H9 (cell line): ENCODE measurements around the gene ENOX1. TPM values are rescaled to one million over a fixed set of nuclear protein-coding genes. Genes with fewer than 3 reads are reported as not detected.

Experiments
- DNase-seq: peaks from one replicate; pipeline ENCODE4 v3.0.0-alpha.2; 2017
- H2AFZ ChIP-seq: one replicate; pipeline ENCODE4 v1.6.1; 2013; ENCODE audit warnings: mild to moderate bottlenecking, low read length, control low read depth, moderate library complexity
- H2AK5ac ChIP-seq: 2 replicates; pipeline ENCODE4 v1.6.1; 2013; ENCODE audit warnings: low read length, control low read depth, mixed read lengths; ENCODE audit not compliant: insufficient read length
- H2BK120ac ChIP-seq: one replicate; pipeline ENCODE4 v1.6.1; 2013; ENCODE audit warnings: low read depth, mild to moderate bottlenecking, low read length, control low read depth, inconsistent platforms; ENCODE audit not compliant: poor library complexity, severe bottlenecking
- H2BK12ac ChIP-seq: 2 replicates; pipeline ENCODE4 v1.6.1; 2013; ENCODE audit warnings: low read length, control low read depth, mixed read lengths, low read depth; ENCODE audit not compliant: insufficient read length
- H2BK15ac ChIP-seq: 2 replicates; pipeline ENCODE4 v1.6.1; 2013; ENCODE audit warnings: low read depth, low read length, control low read depth
- H2BK20ac ChIP-seq: one replicate; pipeline ENCODE4 v1.6.1; 2013; ENCODE audit warnings: low read depth, mild to moderate bottlenecking, low read length, control low read depth, inconsistent platforms; ENCODE audit not compliant: poor library complexity, severe bottlenecking
- H2BK5ac ChIP-seq: 2 replicates; pipeline ENCODE4 v1.6.1; 2013; ENCODE audit warnings: low read length, control low read depth, mixed read lengths; ENCODE audit not compliant: insufficient read length
- H3K14ac ChIP-seq: 2 replicates; pipeline ENCODE4 v1.6.1; 2013; ENCODE audit warnings: low read length, control low read depth; ENCODE audit not compliant: insufficient read depth
- H3K18ac ChIP-seq: 2 replicates; pipeline ENCODE4 v1.6.1; 2013; ENCODE audit warnings: low read depth, mild to moderate bottlenecking, mixed read lengths, low read length, control low read depth; ENCODE audit not compliant: insufficient read length
- H3K23ac ChIP-seq: 2 replicates; pipeline ENCODE4 v1.6.1; 2013; ENCODE audit warnings: low read length, control low read depth, mixed read lengths, low read depth; ENCODE audit not compliant: insufficient read length
- H3K23me2 ChIP-seq: 2 replicates; pipeline ENCODE4 v1.6.1; 2013; ENCODE audit warnings: low read depth, mild to moderate bottlenecking, mixed read lengths, low read length, control low read depth; ENCODE audit not compliant: insufficient read length, poor library complexity, severe bottlenecking
- H3K27ac ChIP-seq: 2 replicates; pipeline ENCODE4 v1.5.1; 2013; ENCODE audit warnings: low read length, control low read depth, mixed read lengths, low read depth; ENCODE audit not compliant: insufficient read length
- H3K27me3 ChIP-seq: 2 replicates; pipeline ENCODE4 v1.6.1; 2013; ENCODE audit warnings: low read length, control low read depth, inconsistent platforms; ENCODE audit not compliant: insufficient read depth
- H3K4ac ChIP-seq: 2 replicates; pipeline ENCODE4 v1.6.1; 2013; ENCODE audit warnings: low read depth, mild to moderate bottlenecking, control low read depth, inconsistent platforms, low read length, moderate library complexity
- H3K4me1 ChIP-seq: 2 replicates; pipeline ENCODE4 v1.6.1; 2013; ENCODE audit warnings: low read length, control low read depth, inconsistent platforms; ENCODE audit not compliant: insufficient read depth
- H3K4me2 ChIP-seq: 2 replicates; pipeline ENCODE4 v1.6.1; 2013; ENCODE audit warnings: low read length, control low read depth, mixed read lengths; ENCODE audit not compliant: insufficient read length, insufficient read depth
- H3K56ac ChIP-seq: 2 replicates; pipeline ENCODE4 v1.6.1; 2013; ENCODE audit warnings: low read depth, mild to moderate bottlenecking, mixed read lengths, low read length, control low read depth; ENCODE audit not compliant: insufficient read length
- H3K79me1 ChIP-seq: 2 replicates; pipeline ENCODE4 v1.6.1; 2013; ENCODE audit warnings: low read depth, mild to moderate bottlenecking, moderate library complexity, low read length, control low read depth, inconsistent platforms; ENCODE audit not compliant: insufficient read depth, poor library complexity, severe bottlenecking
- H3K79me2 ChIP-seq: 2 replicates; pipeline ENCODE4 v1.6.1; 2013; ENCODE audit warnings: low read length, control low read depth, inconsistent platforms; ENCODE audit not compliant: insufficient read depth
- H3K9ac ChIP-seq: 2 replicates; pipeline ENCODE4 v1.6.1; 2013; ENCODE audit warnings: low read length, control low read depth, mixed read lengths; ENCODE audit not compliant: insufficient read length; ENCODE audit errors: extremely low read depth
- H3K9me3 ChIP-seq: one replicate; pipeline ENCODE4 v1.6.1; 2013; ENCODE audit warnings: low read depth, low read length, inconsistent platforms; ENCODE audit not compliant: control insufficient read depth
- H3T11ph ChIP-seq: one replicate; pipeline ENCODE4 v1.6.1; 2013; ENCODE audit warnings: mild to moderate bottlenecking, low read length, control low read depth, inconsistent platforms
- H4K20me1 ChIP-seq: one replicate; pipeline ENCODE4 v1.6.1; 2013; ENCODE audit not compliant: control insufficient read depth, insufficient read length, insufficient read depth
- H4K5ac ChIP-seq: 2 replicates; pipeline ENCODE4 v1.6.1; 2013; ENCODE audit warnings: low read depth, mild to moderate bottlenecking, mixed read lengths, low read length, control low read depth; ENCODE audit not compliant: insufficient read length
- H4K8ac ChIP-seq: replicated peaks from 2 replicates; pipeline ENCODE4 v1.6.1; 2013; ENCODE audit warnings: low read length, control low read depth, mixed read lengths, low read depth; ENCODE audit not compliant: insufficient read length
- H4K91ac ChIP-seq: 2 replicates; pipeline ENCODE4 v1.6.1; 2013; ENCODE audit warnings: low read depth, mild to moderate bottlenecking, moderate library complexity, mixed read lengths, low read length, control low read depth; ENCODE audit not compliant: insufficient read length
- H3K27ac Mint-ChIP-seq, 3 experiments: 2 replicates in 2 of 3; 3 replicates in 1 of 3; pipeline ENCODE4 v1.8.0; 2020 to 2021; ENCODE audit warnings: mixed read lengths in 3 of 3, mild to moderate bottlenecking in 1 of 3, moderate library complexity in 1 of 3
- H3K27me3 Mint-ChIP-seq: 2 replicates; pipeline ENCODE4 v1.8.0; 2021; ENCODE audit warnings: low read depth, mild to moderate bottlenecking, moderate library complexity, mixed read lengths
- H3K36me3 Mint-ChIP-seq, 3 experiments: 2 replicates in 2 of 3; 3 replicates in 1 of 3; pipeline ENCODE4 v1.8.0; 2020 to 2021; ENCODE audit warnings: low read depth in 3 of 3, mixed read lengths in 3 of 3; ENCODE audit not compliant: insufficient read depth in 1 of 3
- H3K4me1 Mint-ChIP-seq, 2 experiments: 2 replicates each; pipeline ENCODE4 v1.8.0; 2020; ENCODE audit warnings: mixed read lengths in 2 of 2
- H3K4me3 Mint-ChIP-seq, 2 experiments: 2 replicates in 1 of 2; 3 replicates in 1 of 2; pipeline ENCODE4 v1.8.0; 2020 to 2021; ENCODE audit warnings: mild to moderate bottlenecking in 2 of 2, mixed read lengths in 2 of 2, moderate library complexity in 1 of 2
- H3K9me3 Mint-ChIP-seq, 2 experiments: 2 replicates in 1 of 2; 3 replicates in 1 of 2; pipeline ENCODE4 v1.8.0; 2020; ENCODE audit warnings: mild to moderate bottlenecking in 2 of 2, mixed read lengths in 2 of 2, moderate library complexity in 1 of 2
- WGBS: extraction: QIAGEN DNeasy Blood & Tissue Kit; methylation state at CpG from one replicate; pipeline ENCODE4 v1.1.7; 2013; ENCODE audit warnings: missing lambda C conversion rate, low lambda C conversion rate, mixed read lengths; ENCODE audit not compliant: insufficient read length; ENCODE audit errors: extremely low coverage; 5-methylcytosine and 5-hydroxymethylcytosine counted together
- total RNA-seq: library from RNA; stranded (reverse); gene quantifications from 2 replicates; pipeline ENCODE4 v1.2.1, GENCODE V29; 2021
- TF ChIP-seq, protein P1 (sequence below): fragments of 200-600 bp; sonication (generic); conservative IDR thresholded peaks from 3 replicates; pipeline ENCODE4 v1.8.0; 2021; ENCODE audit warnings: antibody characterized with exemption, mild to moderate bottlenecking

ENOX1 gene
- total RNA-seq, 1 experiment from 2014 or later, result 0.24 TPM

DNA sequence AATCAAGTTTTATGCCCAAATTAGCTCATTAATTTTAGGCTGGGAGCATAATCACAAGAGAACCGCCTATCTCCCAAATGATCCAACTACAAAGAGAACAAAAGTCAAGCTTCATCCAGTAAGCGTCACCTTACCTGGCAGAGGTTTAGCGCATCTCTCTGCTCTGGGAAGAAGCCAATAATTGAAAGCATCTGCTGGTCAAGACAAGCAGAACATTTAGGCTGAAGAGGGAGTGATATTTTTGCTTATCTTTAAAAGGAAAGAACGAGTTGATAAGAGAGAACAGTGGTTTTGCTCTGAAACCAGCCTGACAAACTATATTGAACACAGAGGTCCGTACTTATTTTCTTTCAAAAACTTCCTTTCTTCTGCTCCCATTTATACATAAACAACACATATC is 242.1 kb downstream of the ENOX1 start:
- Histone ChIP-seq H3K23me2 (no peaks in the 10 kb centered on the region), H3K27me3 (no peaks in the 10 kb centered on the region), H3K79me2 (no peaks in the 10 kb centered on the region), H3K4me2 (no peak overlapping the region), H3K9me3 (no peaks in the 10 kb centered on the region), H2BK5ac (no peak overlapping the region), H3K4me1 (no peaks in the 10 kb centered on the region), H3K9ac (no peak overlapping the region), H3K14ac (no peak overlapping the region), H2BK12ac (no peak overlapping the region), H2BK20ac (no peak overlapping the region), H3K18ac (no peak overlapping the region), H2AK5ac (no peak overlapping the region), H3K23ac (no peak overlapping the region), H2BK120ac (no peak overlapping the region), H4K91ac (no peak overlapping the region), H4K8ac (no peak overlapping the region), H3K4ac (no peak overlapping the region), H4K5ac (no peak overlapping the region), H3K79me1 (no peaks in the 10 kb centered on the region), H2BK15ac (no peak overlapping the region), H2AFZ (no peak overlapping the region), H3K56ac (no peak overlapping the region), H3K27ac (no peak overlapping the region), H4K20me1 (no peaks in the 10 kb centered on the region), H3T11ph (no peak overlapping the region)
- DNase-seq, result no peak
- Mint-ChIP-seq H3K27ac (no peak overlapping the region), H3K9me3 (no peaks in the 10 kb centered on the region), H3K4me3 (no peak overlapping the region), H3K4me1 (no peaks in the 10 kb centered on the region; a peak in 1 of 4 replicates), H3K36me3 (no peaks in the 10 kb centered on the region), H3K27me3 (no peaks in the 10 kb centered on the region)
- TF ChIP-seq, protein P1, sequence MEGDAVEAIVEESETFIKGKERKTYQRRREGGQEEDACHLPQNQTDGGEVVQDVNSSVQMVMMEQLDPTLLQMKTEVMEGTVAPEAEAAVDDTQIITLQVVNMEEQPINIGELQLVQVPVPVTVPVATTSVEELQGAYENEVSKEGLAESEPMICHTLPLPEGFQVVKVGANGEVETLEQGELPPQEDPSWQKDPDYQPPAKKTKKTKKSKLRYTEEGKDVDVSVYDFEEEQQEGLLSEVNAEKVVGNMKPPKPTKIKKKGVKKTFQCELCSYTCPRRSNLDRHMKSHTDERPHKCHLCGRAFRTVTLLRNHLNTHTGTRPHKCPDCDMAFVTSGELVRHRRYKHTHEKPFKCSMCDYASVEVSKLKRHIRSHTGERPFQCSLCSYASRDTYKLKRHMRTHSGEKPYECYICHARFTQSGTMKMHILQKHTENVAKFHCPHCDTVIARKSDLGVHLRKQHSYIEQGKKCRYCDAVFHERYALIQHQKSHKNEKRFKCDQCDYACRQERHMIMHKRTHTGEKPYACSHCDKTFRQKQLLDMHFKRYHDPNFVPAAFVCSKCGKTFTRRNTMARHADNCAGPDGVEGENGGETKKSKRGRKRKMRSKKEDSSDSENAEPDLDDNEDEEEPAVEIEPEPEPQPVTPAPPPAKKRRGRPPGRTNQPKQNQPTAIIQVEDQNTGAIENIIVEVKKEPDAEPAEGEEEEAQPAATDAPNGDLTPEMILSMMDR, result no peak
- 100% methylated on average over 1 of the region's 5 CpGs for WGBS
